Measurements from ENCODE around the gene PGLYRP1. TPM values are rescaled to one million over a fixed set of nuclear protein-coding genes. Genes with fewer than 3 reads are reported as not detected.

The PGLYRP1 gene
- total RNA-seq, 1 experiment from 2014 or later, result not detected

GRCh38 chr19:46019270-46019669, 3.6 kb downstream of the PGLYRP1 start:
- Histone ChIP-seq H3K56ac (ENCODE audit: insufficient read length, low read depth, low read length) (no peak overlapping the region), H2BK120ac (ENCODE audit: low read depth, low read length, poor library complexity, severe bottlenecking) (no peak overlapping the region), H4K8ac (replicated peaks; ENCODE audit: insufficient read length, low read depth, low read length) (no peak overlapping the region), H3K4ac (ENCODE audit: low read depth, low read length) (no peak overlapping the region), H4K5ac (ENCODE audit: insufficient read length, low read depth, low read length) (no peak overlapping the region), H4K91ac (ENCODE audit: insufficient read length, low read depth, low read length) (no peak overlapping the region), H3K9me3 (ENCODE audit: control insufficient read depth, low read depth, low read length) (no peaks in the 10 kb centered on the region), H2AK5ac (ENCODE audit: insufficient read length, low read length) (no peak overlapping the region), H3K9ac (ENCODE audit: extremely low read depth, insufficient read length, low read length) (no peak overlapping the region), H2AFZ (ENCODE audit: low read length) (no peak overlapping the region), H3K23ac (ENCODE audit: insufficient read length, low read depth, low read length) (no peak overlapping the region), H3K27ac (ENCODE audit: insufficient read length, low read depth, low read length) (no peak overlapping the region), H3K4me1 (ENCODE audit: insufficient read depth, low read length) (no peaks in the 10 kb centered on the region), H2BK15ac (ENCODE audit: low read depth, low read length) (no peak overlapping the region), H3K27me3 (ENCODE audit: insufficient read depth, low read length) (peaks cover 7% of the 10 kb centered on the region; the same call in 1 of the 2 replicates), H2BK20ac (ENCODE audit: low read depth, low read length, poor library complexity, severe bottlenecking) (no peak overlapping the region), H4K20me1 (ENCODE audit: control insufficient read depth, insufficient read depth, insufficient read length) (no peaks in the 10 kb centered on the region), H3T11ph (ENCODE audit: low read length) (no peak overlapping the region), H3K14ac (ENCODE audit: insufficient read depth, low read length) (no peak overlapping the region; the same call in 1 of the 2 replicates), H3K23me2 (ENCODE audit: insufficient read length, low read depth, low read length, poor library complexity, severe bottlenecking) (peaks cover 17% of the 10 kb centered on the region), H3K79me1 (ENCODE audit: insufficient read depth, low read depth, low read length, poor library complexity, severe bottlenecking) (no peaks in the 10 kb centered on the region), H3K4me2 (ENCODE audit: insufficient read depth, insufficient read length, low read length) (no peak overlapping the region), H2BK5ac (ENCODE audit: insufficient read length, low read length) (no peak overlapping the region), H3K18ac (ENCODE audit: insufficient read length, low read depth, low read length) (no peak overlapping the region), H3K79me2 (ENCODE audit: insufficient read depth, low read length) (no peaks in the 10 kb centered on the region), H2BK12ac (ENCODE audit: insufficient read length, low read depth, low read length) (no peak overlapping the region)
- Mint-ChIP-seq H3K9me3 (no peaks in the 10 kb centered on the region; a peak in 1 of 5 replicates), H3K27ac (no peak overlapping the region; a peak in 1 of 7 replicates), H3K4me3 (no peak overlapping the region), H3K36me3 (ENCODE audit: insufficient read depth in 1 of 3, low read depth in 3 of 3) (peaks cover 2 to 7% (median 4%) of the 10 kb centered on the region in 3 experiments; a peak in 4 of 7 replicates), H3K27me3 (ENCODE audit: low read depth) (peaks cover 18% of the 10 kb centered on the region), H3K4me1 (peaks cover 26 to 37% of the 10 kb centered on the region in 2 experiments)
- TF ChIP-seq, protein P1, sequence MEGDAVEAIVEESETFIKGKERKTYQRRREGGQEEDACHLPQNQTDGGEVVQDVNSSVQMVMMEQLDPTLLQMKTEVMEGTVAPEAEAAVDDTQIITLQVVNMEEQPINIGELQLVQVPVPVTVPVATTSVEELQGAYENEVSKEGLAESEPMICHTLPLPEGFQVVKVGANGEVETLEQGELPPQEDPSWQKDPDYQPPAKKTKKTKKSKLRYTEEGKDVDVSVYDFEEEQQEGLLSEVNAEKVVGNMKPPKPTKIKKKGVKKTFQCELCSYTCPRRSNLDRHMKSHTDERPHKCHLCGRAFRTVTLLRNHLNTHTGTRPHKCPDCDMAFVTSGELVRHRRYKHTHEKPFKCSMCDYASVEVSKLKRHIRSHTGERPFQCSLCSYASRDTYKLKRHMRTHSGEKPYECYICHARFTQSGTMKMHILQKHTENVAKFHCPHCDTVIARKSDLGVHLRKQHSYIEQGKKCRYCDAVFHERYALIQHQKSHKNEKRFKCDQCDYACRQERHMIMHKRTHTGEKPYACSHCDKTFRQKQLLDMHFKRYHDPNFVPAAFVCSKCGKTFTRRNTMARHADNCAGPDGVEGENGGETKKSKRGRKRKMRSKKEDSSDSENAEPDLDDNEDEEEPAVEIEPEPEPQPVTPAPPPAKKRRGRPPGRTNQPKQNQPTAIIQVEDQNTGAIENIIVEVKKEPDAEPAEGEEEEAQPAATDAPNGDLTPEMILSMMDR (conservative IDR thresholded peaks at IDR 0.05), result no peak
- DNase-seq, result no peak
- WGBS (ENCODE audit: extremely low coverage, insufficient read length, low lambda C conversion rate), result no CpG with 5 or more reads among the region's 13 CpGs
